HCT116 (cell line): Measurements from ENCODE around the gene MUC4. TPM values are rescaled to one million over a fixed set of nuclear protein-coding genes. Genes with fewer than 3 reads are reported as not detected.

Experiments
- ATAC-seq: fragments of 200-7000 bp; cut with Tn5 transposase; 2 replicates; pipeline ENCODE4 v1.9.1; 2020; ENCODE audit warnings: mild to moderate bottlenecking, moderate library complexity
- BruUV-seq: library from RNA; stranded (reverse); fragments of 400-500 nt; replicated peaks from 2 replicates; lab custom pipeline; 2021; lab: Mats Ljungman, UMichigan
- CTCF ChIA-PET: fragments of 300-600 bp; sonication (Branson Sonifier 250); formaldehyde crosslinking; loops from one replicate; lab custom pipeline; 2021; ENCODE audit warnings: antibody characterized with exemption; lab: Charles Lee
- POLR2A ChIA-PET: fragments of 300-600, 350-600 bp; sonication (Branson Sonifier 250); formaldehyde crosslinking; loops from one replicate; lab custom pipeline; 2021; ENCODE audit warnings: antibody characterized with exemption; lab: Charles Lee
- RAD21 ChIA-PET, 2 experiments: fragments of 300-600 bp; sonication (Branson Sonifier 250); formaldehyde crosslinking; loops; one replicate each; lab custom pipeline; 2023; ENCODE audit warnings: low total read pairs in 2 of 2; ENCODE audit not compliant: uncharacterized antibody in 2 of 2, unreplicated experiment in 2 of 2, low non-redundant PET in 1 of 2; lab: Charles Lee
- DNase-seq: peaks from one replicate; pipeline ENCODE4 v3.0.0-alpha.2; 2010; ENCODE audit warnings: low read depth, low spot score
- H2AFZ ChIP-seq: fragments of 200-600 bp; shearing (Covaris generic), sonication (generic); 2 replicates; pipeline ENCODE4 v1.6.1; 2017; ENCODE audit warnings: low read depth, mixed run types, mixed read lengths, antibody characterized with exemption, low read length; ENCODE audit not compliant: poor library complexity, severe bottlenecking
- H3K27ac ChIP-seq: 2 replicates; pipeline ENCODE4 v1.5.1; 2012; ENCODE audit warnings: low read depth, low read length
- H3K27me3 ChIP-seq: fragments of 200-600 bp; sonication (generic); 2 replicates; pipeline ENCODE4 v1.6.1; 2016; ENCODE audit warnings: mixed run types, low read length, mixed read lengths; ENCODE audit not compliant: insufficient read depth
- H3K36me3 ChIP-seq, 2 experiments: fragments of 200-500 bp in 1 of 2; fragments of 200-600 bp in 1 of 2; sonication (Bioruptor generic) in 1 of 2; sonication (generic) in 1 of 2; 2 replicates each; pipeline versions ENCODE4 v1.5.1 to v1.6.1; 2014 to 2016; ENCODE audit warnings: low read length in 2 of 2, inconsistent platforms in 1 of 2, mixed read lengths in 1 of 2, mixed run types in 1 of 2; ENCODE audit not compliant: insufficient read depth in 2 of 2, control insufficient read depth in 1 of 2
- H3K4me1 ChIP-seq, 2 experiments: fragments of 200-600 bp in 1 of 2; sonication (generic) in 1 of 2; 2 replicates each; pipeline versions ENCODE4 v1.5.1 to v1.6.1; 2012 to 2017; ENCODE audit warnings: low read length in 2 of 2, inconsistent platforms in 1 of 2, mild to moderate bottlenecking in 1 of 2, mixed read lengths in 1 of 2, mixed run types in 1 of 2, moderate library complexity in 1 of 2; ENCODE audit not compliant: insufficient read depth in 2 of 2, control insufficient read depth in 1 of 2
- H3K4me2 ChIP-seq: fragments of 200-600 bp; sonication (generic); 2 replicates; pipeline ENCODE4 v1.6.1; 2017; ENCODE audit warnings: mixed run types, low read length, mixed read lengths
- H3K4me3 ChIP-seq, 2 experiments: fragments of 200-600 bp in 1 of 2; sonication (generic) in 1 of 2; replicated peaks in 1 of 2; 2 replicates each; pipeline ENCODE4 v1.5.1; 2011 to 2016; ENCODE audit warnings: low read length in 2 of 2, control low read depth in 1 of 2, low read depth in 1 of 2, mild to moderate bottlenecking in 1 of 2, mixed read lengths in 1 of 2, mixed run types in 1 of 2
- H3K79me2 ChIP-seq: fragments of 200-600 bp; sonication (generic); 2 replicates; pipeline ENCODE4 v1.6.1; 2017; ENCODE audit warnings: mild to moderate bottlenecking, mixed run types, low read length, moderate library complexity, mixed read lengths; ENCODE audit not compliant: insufficient read depth
- H3K9ac ChIP-seq: fragments of 200-600 bp; sonication (generic); 2 replicates; pipeline ENCODE4 v1.6.1; 2016; ENCODE audit warnings: low read length, mixed read lengths
- H3K9me2 ChIP-seq: fragments of 200-600 bp; sonication (generic), shearing (Covaris generic); 2 replicates; pipeline ENCODE4 v1.6.1; 2017; ENCODE audit warnings: mixed run types, mild to moderate bottlenecking, moderate library complexity; ENCODE audit not compliant: insufficient read depth
- H3K9me3 ChIP-seq, 2 experiments: fragments of 200-500 bp in 1 of 2; fragments of 200-600 bp in 1 of 2; sonication (Bioruptor generic) in 1 of 2; sonication (generic) in 1 of 2; 2 replicates each; pipeline ENCODE4 v1.6.1; 2014 to 2017; ENCODE audit warnings: low read length in 2 of 2, mixed read lengths in 2 of 2, inconsistent platforms in 1 of 2, low read depth in 1 of 2, mild to moderate bottlenecking in 1 of 2, mixed run types in 1 of 2, moderate library complexity in 1 of 2; ENCODE audit not compliant: control insufficient read depth in 1 of 2, insufficient read depth in 1 of 2
- H4K20me1 ChIP-seq: fragments of 200-600 bp; sonication (generic), shearing (Covaris generic); 2 replicates; pipeline ENCODE4 v1.6.1; 2017; ENCODE audit warnings: mixed run types, mild to moderate bottlenecking, moderate library complexity; ENCODE audit not compliant: insufficient read depth
- ATF3 ChIP-seq: IDR thresholded peaks from 2 replicates; pipeline ENCODE4 v1.6.1; 2012
- ELF1 ChIP-seq: IDR thresholded peaks from 2 replicates; pipeline ENCODE4 v1.6.1; 2012; ENCODE audit warnings: low read depth, borderline replicate concordance
- EZH2 ChIP-seq: fragments of 200-600 bp; sonication (generic); IDR thresholded peaks from 2 replicates; pipeline ENCODE4 v1.6.1; 2017; ENCODE audit warnings: antibody characterized with exemption, mixed run types
- JUND ChIP-seq: IDR thresholded peaks from 2 replicates; pipeline ENCODE4 v1.6.1; 2012
- MAX ChIP-seq: IDR thresholded peaks from 2 replicates; pipeline ENCODE4 v1.6.1; 2012
- POLR2A ChIP-seq: IDR thresholded peaks from 2 replicates; pipeline ENCODE4 v1.7.0; 2011; ENCODE audit warnings: borderline replicate concordance; ENCODE audit not compliant: insufficient read depth, insufficient read length; ENCODE audit errors: extremely low read depth
- POLR2AphosphoS5 ChIP-seq: IDR thresholded peaks from 2 replicates; pipeline ENCODE4 v1.6.1; 2011; ENCODE audit warnings: mild to moderate bottlenecking, low read depth, low read length, moderate library complexity
- RAD21 ChIP-seq: IDR thresholded peaks from 2 replicates; pipeline ENCODE4 v1.6.1; 2012; ENCODE audit warnings: low read depth, mild to moderate bottlenecking
- REST ChIP-seq: IDR thresholded peaks from 2 replicates; pipeline ENCODE4 v1.6.1; 2012; ENCODE audit warnings: low read depth
- SIN3A ChIP-seq: IDR thresholded peaks from 2 replicates; pipeline ENCODE4 v1.6.1; 2012; ENCODE audit warnings: low read depth
- SP1 ChIP-seq: IDR thresholded peaks from 2 replicates; pipeline ENCODE4 v1.6.1; 2012; ENCODE audit warnings: low read depth
- SRF ChIP-seq: IDR thresholded peaks from 2 replicates; pipeline ENCODE4 v1.6.1; 2012; ENCODE audit warnings: low read depth
- TCF7L2 ChIP-seq: IDR thresholded peaks from 2 replicates; pipeline ENCODE4 v1.7.0; 2011; ENCODE audit warnings: borderline replicate concordance, inconsistent platforms; ENCODE audit not compliant: insufficient read depth, insufficient read length; ENCODE audit errors: extremely low read depth
- YY1 ChIP-seq: IDR thresholded peaks from 2 replicates; pipeline ENCODE4 v1.6.1; 2011; ENCODE audit warnings: low read length, low read depth, moderate library complexity, mild to moderate bottlenecking; ENCODE audit not compliant: insufficient replicate concordance; ENCODE audit errors: extremely low read depth
- ZBTB33 ChIP-seq: IDR thresholded peaks from 2 replicates; pipeline ENCODE4 v1.6.1; 2011; ENCODE audit warnings: mild to moderate bottlenecking, low read length, moderate library complexity; ENCODE audit not compliant: insufficient replicate concordance; ENCODE audit errors: extremely low read depth
- ZFX ChIP-seq: fragments of 450-650 bp; IDR thresholded peaks from 2 replicates; pipeline ENCODE4 v1.6.1; 2017
- ZNF274 ChIP-seq: fragments of 200-500 bp; sonication (Bioruptor generic); IDR thresholded peaks from 2 replicates; pipeline ENCODE4 v1.6.1; 2014; ENCODE audit warnings: mild to moderate bottlenecking, low read depth, low read length, inconsistent platforms
- intact Hi-C: fragments of 100-400 bp; cut with micrococcal nuclease; formaldehyde crosslinking; loops from 2 replicates; pipeline ENCODE4 v1.10.0; 2022
- total RNA-seq: library from RNA; stranded (reverse); gene quantifications from one replicate; pipeline ENCODE4 v1.2.1, GENCODE V29; 2021; ENCODE audit not compliant: unreplicated experiment

The MUC4 gene
- total RNA-seq, 1 experiment from 2014 or later: 0.64 TPM

GRCh38 chr3:195746346-195746745 is 65.4 kb downstream of the MUC4 start:
- Histone ChIP-seq H3K27me3 (no peaks in the 10 kb centered on the region), H3K9me3 (no peaks in the 10 kb centered on the region), H3K9ac (no peak overlapping the region), H3K27ac (no peak overlapping the region), H3K9me2 (no peaks in the 10 kb centered on the region), H3K4me3 (no peak overlapping the region), H2AFZ (no peak overlapping the region), H3K4me2 (no peak overlapping the region), H3K4me1 (peaks cover 7 to 13% of the 10 kb centered on the region in 2 experiments; a peak in 2 of 4 replicates), H3K79me2 (no peaks in the 10 kb centered on the region), H4K20me1 (no peaks in the 10 kb centered on the region), H3K36me3 (no peaks in the 10 kb centered on the region)
- BruUV-seq: no TSS peak
- RAD21 ChIA-PET: no interaction called here
- DNase-seq (no peak), ATAC-seq (no peak)
- POLR2A ChIA-PET: no interaction called here
- intact Hi-C loops: no loop called here
- CTCF ChIA-PET: no interaction called here
- TF ChIP-seq JUND (no peak), POLR2A (no peak), POLR2AphosphoS5 (no peak), ZBTB33 (no peak), SRF (no peak), MAX (no peak), ZNF274 (no peak), SP1 (no peak), ZFX (no peak), EZH2 (no peak), SIN3A (no peak), ATF3 (no peak), YY1 (no peak), TCF7L2 (no peak), ELF1 (no peak), REST (no peak), RAD21 (no peak)
